ENCODE measurements around the gene PUM1.

The PUM1 gene

DNA sequence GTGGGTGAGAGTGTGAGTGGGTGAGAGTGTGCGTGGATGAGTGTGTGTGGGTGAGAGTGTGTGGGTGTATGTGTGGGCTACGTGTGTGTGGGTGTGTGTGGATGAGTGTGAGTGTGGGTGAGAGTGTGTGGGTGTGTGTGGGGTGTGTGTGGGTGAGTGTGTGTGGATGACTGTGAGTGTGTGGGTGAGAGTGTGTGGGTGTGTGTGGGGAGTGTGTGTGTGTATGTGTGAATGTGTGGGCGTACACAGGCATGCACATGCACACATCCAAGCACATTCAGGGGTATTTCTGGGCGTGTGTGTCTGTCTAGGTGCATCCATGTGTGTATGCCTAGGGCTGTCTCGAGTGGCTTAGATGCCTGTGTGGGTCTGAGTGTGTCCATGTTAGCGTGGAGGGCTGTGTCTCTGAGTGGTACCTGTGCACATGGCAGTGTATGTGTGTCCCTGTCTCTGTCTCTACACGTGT, 171.0 kb downstream of the PUM1 start:
- DNase-seq (ENCODE audit: extremely low spot score): no peak
- ChIA-PET CTCF (interaction anchor here (0.9 to 1.0 kb wide), 2 partner anchors 10 to 112 kb away, joined by 3 read pairs; no protein-coding TSS in a partner anchor), POLR2A (no interaction called here)
- TF ChIP-seq, protein P1, sequence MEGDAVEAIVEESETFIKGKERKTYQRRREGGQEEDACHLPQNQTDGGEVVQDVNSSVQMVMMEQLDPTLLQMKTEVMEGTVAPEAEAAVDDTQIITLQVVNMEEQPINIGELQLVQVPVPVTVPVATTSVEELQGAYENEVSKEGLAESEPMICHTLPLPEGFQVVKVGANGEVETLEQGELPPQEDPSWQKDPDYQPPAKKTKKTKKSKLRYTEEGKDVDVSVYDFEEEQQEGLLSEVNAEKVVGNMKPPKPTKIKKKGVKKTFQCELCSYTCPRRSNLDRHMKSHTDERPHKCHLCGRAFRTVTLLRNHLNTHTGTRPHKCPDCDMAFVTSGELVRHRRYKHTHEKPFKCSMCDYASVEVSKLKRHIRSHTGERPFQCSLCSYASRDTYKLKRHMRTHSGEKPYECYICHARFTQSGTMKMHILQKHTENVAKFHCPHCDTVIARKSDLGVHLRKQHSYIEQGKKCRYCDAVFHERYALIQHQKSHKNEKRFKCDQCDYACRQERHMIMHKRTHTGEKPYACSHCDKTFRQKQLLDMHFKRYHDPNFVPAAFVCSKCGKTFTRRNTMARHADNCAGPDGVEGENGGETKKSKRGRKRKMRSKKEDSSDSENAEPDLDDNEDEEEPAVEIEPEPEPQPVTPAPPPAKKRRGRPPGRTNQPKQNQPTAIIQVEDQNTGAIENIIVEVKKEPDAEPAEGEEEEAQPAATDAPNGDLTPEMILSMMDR (IDR thresholded peaks at IDR 0.05; ENCODE audit: control extremely low read depth, extremely low read depth, low read depth, missing control alignments): no peak

DNA sequence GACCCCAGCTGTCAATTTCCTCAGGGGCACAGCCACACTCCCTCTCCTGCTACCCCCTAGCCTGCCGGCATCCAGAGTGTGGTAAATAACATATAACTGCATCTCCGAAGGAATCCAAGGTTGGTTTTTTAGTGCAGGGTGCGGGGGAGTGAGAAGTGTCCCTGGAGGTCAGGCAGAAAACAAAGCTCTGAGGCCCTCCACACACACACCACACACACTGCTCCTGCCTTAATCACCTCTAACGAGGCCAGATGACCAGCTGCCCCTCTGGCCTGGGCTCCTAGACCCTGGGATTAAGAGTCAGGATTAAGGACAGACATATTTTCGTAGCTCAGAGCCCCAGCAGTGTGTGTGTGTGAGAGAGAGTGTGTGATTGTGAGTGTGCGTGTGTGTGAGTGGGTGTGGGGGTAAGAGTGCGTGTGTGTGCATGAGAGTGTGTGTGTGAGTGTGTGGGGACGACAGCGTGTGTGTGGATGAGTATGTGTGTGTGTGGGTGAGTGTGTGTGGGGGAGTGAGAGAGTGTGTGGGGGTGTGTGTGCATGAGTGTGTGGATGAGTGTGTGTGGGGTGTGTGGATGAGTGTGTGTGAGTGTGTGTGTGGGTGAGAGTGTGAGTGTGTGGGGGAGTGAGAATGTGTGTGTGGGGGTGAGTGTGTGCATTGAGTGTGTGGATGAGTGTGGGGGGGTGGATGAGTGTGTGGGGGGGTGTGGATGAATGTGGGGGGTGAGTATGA, 171.6 kb downstream of the PUM1 start:
- POLR2A ChIA-PET: no interaction called here
- TF ChIP-seq, protein P1 (IDR thresholded peaks at IDR 0.05; ENCODE audit: control extremely low read depth, extremely low read depth, low read depth, missing control alignments): no peak
- DNase-seq (ENCODE audit: extremely low spot score): no peak
- CTCF ChIA-PET: interaction anchor here (1.0 kb wide), 2 partner anchors 10 to 17 kb away, joined by 3 read pairs; no protein-coding TSS in a partner anchor

DNA sequence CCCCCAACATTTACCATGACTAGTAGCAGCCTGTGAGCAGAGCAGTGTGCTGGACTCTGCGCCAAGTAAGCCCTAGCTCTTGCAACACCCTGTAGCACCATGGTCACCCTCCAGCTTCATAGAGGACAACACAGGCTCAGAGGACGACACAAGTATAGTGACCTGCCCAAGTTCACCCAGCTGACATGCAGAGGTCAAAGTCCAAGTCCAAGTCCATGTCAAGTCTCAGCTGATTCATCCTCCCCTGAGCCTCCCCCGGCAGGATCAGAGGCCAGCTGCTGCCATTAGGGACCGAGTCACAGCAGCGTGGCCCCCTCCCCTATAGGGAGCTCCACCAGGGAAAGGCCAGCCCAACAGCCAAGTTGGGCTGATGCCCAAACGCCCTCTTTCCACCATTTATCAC, 172.8 kb downstream of the PUM1 start:
- CTCF ChIA-PET: interaction anchor here (0.9 to 1.6 kb wide), 4 partner anchors 18 to 110 kb away, joined by 3 read pairs; no protein-coding TSS in a partner anchor
- DNase-seq (ENCODE audit: extremely low spot score): no peak
- TF ChIP-seq, protein P1 (IDR thresholded peaks at IDR 0.05; ENCODE audit: control extremely low read depth, extremely low read depth, low read depth, missing control alignments): no peak
- POLR2A ChIA-PET: no interaction called here

DNA sequence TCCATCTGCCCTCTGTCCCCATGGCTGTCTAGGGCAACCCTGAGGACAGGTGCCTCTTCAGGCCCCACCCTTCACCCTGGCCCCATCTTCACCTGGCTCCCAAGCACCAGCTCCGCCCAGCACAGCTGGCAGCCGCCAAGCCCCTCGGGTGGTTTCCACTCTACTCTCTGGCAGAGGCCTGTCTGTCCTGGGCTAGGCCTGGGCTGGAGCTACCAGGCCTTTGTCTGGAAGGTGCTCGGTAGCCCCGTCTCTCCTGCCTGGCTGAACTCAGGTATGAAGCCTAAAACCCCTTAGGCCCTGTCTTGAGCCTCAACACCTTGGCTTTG, 174.3 kb downstream of the PUM1 start:
- DNase-seq (ENCODE audit: extremely low spot score): no peak
- POLR2A ChIA-PET: no interaction called here
- TF ChIP-seq, protein P1 (IDR thresholded peaks at IDR 0.05; ENCODE audit: control extremely low read depth, extremely low read depth, low read depth, missing control alignments): no peak
- CTCF ChIA-PET: interaction anchor here (1.2 to 1.6 kb wide), 3 partner anchors 14 to 90 kb away, joined by 3 read pairs; no protein-coding TSS in a partner anchor

DNA sequence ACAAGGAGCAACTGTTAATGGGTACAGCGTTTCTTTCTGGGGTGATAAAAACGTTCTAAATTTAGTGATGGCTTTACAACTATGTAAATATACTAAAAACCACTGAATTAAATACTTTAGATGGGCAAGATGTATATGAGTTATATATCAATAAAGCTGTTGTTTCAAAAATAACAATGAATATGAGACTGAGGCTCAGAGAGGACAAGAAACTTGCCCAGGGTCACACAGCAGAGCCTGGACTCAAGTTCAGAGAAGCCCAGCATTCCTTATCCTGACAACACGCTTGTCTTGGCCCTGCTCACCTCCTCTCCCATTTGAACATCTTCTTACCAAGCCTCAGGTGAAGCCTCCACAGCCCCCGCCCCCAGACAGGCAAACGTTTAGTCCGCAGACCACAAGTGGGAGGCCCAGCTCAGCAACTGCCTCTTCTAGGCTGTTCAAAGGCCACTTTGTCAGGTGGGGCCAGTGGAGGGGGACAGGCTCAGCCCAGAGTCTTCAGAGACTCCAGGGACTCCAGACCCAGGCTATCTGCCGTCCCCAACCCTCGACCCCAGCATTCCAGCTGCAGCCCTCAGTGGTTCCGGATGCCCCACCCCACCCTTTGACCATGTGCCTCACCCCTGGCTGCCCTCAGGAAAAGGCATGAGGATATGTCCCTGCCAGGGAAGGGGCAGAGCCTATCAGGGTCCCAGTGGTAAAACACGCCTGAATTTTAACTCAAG, 174.9 kb downstream of the PUM1 start:
- ChIA-PET POLR2A (no interaction called here), CTCF (interaction anchor here (1.2 to 1.3 kb wide), 2 partner anchors 14 to 89 kb away, joined by 3 read pairs; no protein-coding TSS in a partner anchor)
- no peak for DNase-seq (ENCODE audit: extremely low spot score)
- TF ChIP-seq, protein P1 (IDR thresholded peaks at IDR 0.05; ENCODE audit: control extremely low read depth, extremely low read depth, low read depth, missing control alignments): no peak

DNA sequence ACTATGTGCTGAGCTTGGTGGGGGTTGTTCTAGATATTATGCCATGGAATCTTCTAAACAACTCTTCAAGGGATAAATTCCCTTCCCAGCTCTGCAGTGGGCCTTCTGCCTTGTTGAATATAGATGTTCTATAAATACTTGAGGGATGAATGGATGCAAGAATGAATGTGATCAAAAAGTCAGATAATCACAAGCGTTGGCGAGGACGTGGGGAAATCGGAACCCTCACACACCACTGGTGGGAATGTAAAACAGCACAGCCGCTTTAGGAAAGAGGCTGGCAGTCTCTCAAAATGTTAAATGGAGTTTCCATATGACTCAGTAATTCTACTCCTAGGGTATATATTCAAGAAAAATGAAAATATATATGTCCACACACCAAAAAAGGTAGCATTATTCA, 176.0 kb downstream of the PUM1 start:
- no peak for DNase-seq (ENCODE audit: extremely low spot score)
- POLR2A ChIA-PET: no interaction called here
- CTCF ChIA-PET: interaction anchor here (1.3 to 2.4 kb wide), 2 partner anchors 15 to 88 kb away, joined by 4 to 8 read pairs; no protein-coding TSS in a partner anchor
- TF ChIP-seq, protein P1 (IDR thresholded peaks at IDR 0.05; ENCODE audit: control extremely low read depth, extremely low read depth, low read depth, missing control alignments): no peak
